A549 (cell line): Measurements from ENCODE around the gene CCDC171. TPM values are rescaled to one million over a fixed set of nuclear protein-coding genes. Genes with fewer than 3 reads are reported as not detected.
A peak's percentile ranks its signal among the peaks of the same experiment; 100 is the strongest.

Source experiments
- ATAC-seq, 2 experiments: fragments of 200-7000 bp in 1 of 2; fragments of >200 bp in 1 of 2; cut with Nextera tagmentation in 1 of 2; cut with Tn5 transposase in 1 of 2; 3 replicates each; pipeline versions ENCODE4 v1.8.0 to v1.9.1; 2018 to 2020; ENCODE audit warnings: mild to moderate bottlenecking in 1 of 2, moderate library complexity in 1 of 2
- CTCF ChIA-PET: fragments of 300-600 bp; sonication (Branson Sonifier 250); formaldehyde crosslinking; extraction: SDS; loops from one replicate; lab custom pipeline; 2021; ENCODE audit warnings: antibody characterized with exemption, inconsistent platforms; lab: Yijun Ruan, JAX
- POLR2A ChIA-PET: fragments of 350-600 bp; formaldehyde crosslinking; extraction: SDS; loops from one replicate; lab custom pipeline; 2021; ENCODE audit warnings: antibody characterized with exemption, inconsistent platforms; lab: Yijun Ruan, JAX
- DNase-seq, 2 experiments: peaks; one replicate each; pipeline versions ENCODE4 v3.0.0 to v3.0.0-alpha.2; 2011 to 2016; ENCODE audit warnings: low read depth in 1 of 2, low spot score in 1 of 2
- FAIRE-seq: peaks from 2 replicates; lab custom pipeline; 2011; peaks lifted over from hg19 to GRCh38; lab: Jason Lieb, UNC
- H3K27ac ChIP-seq, 2 experiments: fragments of >200 bp; sonication (Bioruptor Twin); formaldehyde crosslinking; 3 replicates each; pipeline ENCODE4 v1.5.1; 2016 to 2017
- H3K4me1 ChIP-seq: fragments of >200 bp; sonication (Bioruptor Twin); formaldehyde crosslinking; 3 replicates; pipeline ENCODE4 v1.6.1; 2016
- H3K4me2 ChIP-seq: fragments of >200 bp; sonication (Bioruptor Twin); formaldehyde crosslinking; 3 replicates; pipeline ENCODE4 v1.6.1; 2016
- H3K4me3 ChIP-seq: fragments of >200 bp; sonication (Bioruptor Twin); formaldehyde crosslinking; 3 replicates; pipeline ENCODE4 v1.5.1; 2016
- H3K9me3 ChIP-seq: fragments of >200 bp; sonication (Bioruptor Twin); formaldehyde crosslinking; 3 replicates; pipeline ENCODE4 v1.6.1; 2016
- BHLHE40 ChIP-seq: IDR thresholded peaks from 2 replicates; pipeline ENCODE4 v1.6.1; 2012; ENCODE audit warnings: low read depth, low read length, inconsistent platforms
- CBX8 ChIP-seq: fragments of 200-600 bp; sonication (generic); IDR thresholded peaks from 2 replicates; pipeline ENCODE4 v1.6.1; 2016
- CHD2 ChIP-seq: fragments of 150-350 bp; IDR thresholded peaks from 2 replicates; pipeline ENCODE4 v1.6.1; 2014; ENCODE audit warnings: low read length; ENCODE audit not compliant: partially characterized antibody
- CHD4 ChIP-seq: fragments of 200-600 bp; sonication (generic); IDR thresholded peaks from 2 replicates; pipeline ENCODE4 v1.6.1; 2016; ENCODE audit warnings: antibody characterized with exemption, mild to moderate bottlenecking, borderline replicate concordance
- CTCF ChIP-seq: fragments of >200 bp; sonication (Bioruptor Twin); formaldehyde crosslinking; IDR thresholded peaks from 3 replicates; pipeline ENCODE4 v1.5.1; 2016
- E2F6 ChIP-seq: IDR thresholded peaks from 2 replicates; pipeline ENCODE4 v1.6.1; 2012; ENCODE audit warnings: low read depth, borderline replicate concordance
- FOSB ChIP-seq: fragments of 250-450 bp; sonication (Bioruptor Pico); IDR thresholded peaks from 2 replicates; pipeline ENCODE4 v1.5.0; 2020; ENCODE audit warnings: mild to moderate bottlenecking, moderate library complexity
- FOXS1 ChIP-seq: fragments of 250-450 bp; sonication (Bioruptor Pico); IDR thresholded peaks from 2 replicates; pipeline ENCODE4 v1.5.0; 2020; ENCODE audit warnings: mild to moderate bottlenecking, moderate library complexity
- HES2 ChIP-seq: fragments of >200 bp; sonication (Bioruptor Twin); formaldehyde crosslinking; IDR thresholded peaks from 2 replicates; pipeline ENCODE4 v1.6.1; 2016
- HOXA7 ChIP-seq: fragments of 250-450 bp; sonication (Bioruptor Pico); IDR thresholded peaks from 2 replicates; pipeline ENCODE4 v1.5.0; 2020; ENCODE audit warnings: mild to moderate bottlenecking, moderate library complexity
- HOXB5 ChIP-seq: fragments of 250-450 bp; sonication (Bioruptor Pico); IDR thresholded peaks from 2 replicates; pipeline ENCODE4 v1.5.0; 2020; ENCODE audit warnings: mild to moderate bottlenecking, moderate library complexity
- JUN ChIP-seq, 2 experiments: fragments of >200 bp; sonication (Bioruptor Twin); formaldehyde crosslinking; IDR thresholded peaks; 2 replicates in 1 of 2; 3 replicates in 1 of 2; pipeline ENCODE4 v1.6.1; 2016 to 2017
- MAFK ChIP-seq: fragments of 450-650 bp; IDR thresholded peaks from 2 replicates; pipeline ENCODE4 v1.6.1; 2014; ENCODE audit not compliant: partially characterized antibody
- MAX ChIP-seq: IDR thresholded peaks from 2 replicates; pipeline ENCODE4 v1.6.1; 2012
- PBX3 ChIP-seq: IDR thresholded peaks from 2 replicates; pipeline ENCODE4 v1.6.1; 2012
- POLR2A ChIP-seq: IDR thresholded peaks from 2 replicates; pipeline ENCODE4 v1.6.1; 2012; ENCODE audit warnings: mild to moderate bottlenecking, low read length
- RAD21 ChIP-seq, 2 experiments: fragments of >200 bp in 1 of 2; sonication (Bioruptor Twin) in 1 of 2; formaldehyde crosslinking in 1 of 2; IDR thresholded peaks in 1 of 2; conservative IDR thresholded peaks in 1 of 2; 2 replicates in 1 of 2; 3 replicates in 1 of 2; pipeline ENCODE4 v1.6.1; 2012 to 2018; ENCODE audit warnings: inconsistent platforms in 1 of 2
- REST ChIP-seq: fragments of 200-600 bp; sonication (generic); IDR thresholded peaks from 2 replicates; pipeline ENCODE4 v1.6.1; 2016; ENCODE audit warnings: antibody characterized with exemption, mild to moderate bottlenecking, moderate library complexity
- SMC3 ChIP-seq: fragments of >200 bp; sonication (Bioruptor Twin); formaldehyde crosslinking; IDR thresholded peaks from 3 replicates; pipeline ENCODE4 v1.6.1; 2018; ENCODE audit warnings: inconsistent platforms
- TFCP2L1 ChIP-seq: fragments of 250-450 bp; sonication (Bioruptor Pico); IDR thresholded peaks from 2 replicates; pipeline ENCODE4 v1.5.0; 2021; ENCODE audit warnings: mild to moderate bottlenecking
- TP53 ChIP-seq: fragments of 250-450 bp; sonication (Bioruptor Pico); IDR thresholded peaks from 2 replicates; pipeline ENCODE4 v1.5.0; 2021; ENCODE audit warnings: mild to moderate bottlenecking, moderate library complexity
- ZC3H11A ChIP-seq: fragments of 450-650 bp; IDR thresholded peaks from 2 replicates; pipeline ENCODE4 v1.6.1; 2014; ENCODE audit warnings: antibody characterized with exemption, mild to moderate bottlenecking
- ZFP36 ChIP-seq: fragments of 450-650 bp; IDR thresholded peaks from 2 replicates; pipeline ENCODE4 v1.6.1; 2014; ENCODE audit warnings: borderline replicate concordance; ENCODE audit not compliant: partially characterized antibody
- ZNF302 ChIP-seq: fragments of 250-450 bp; sonication (Bioruptor Pico); IDR thresholded peaks from 2 replicates; pipeline ENCODE4 v1.9.0; 2021; ENCODE audit warnings: inconsistent platforms, mild to moderate bottlenecking, moderate library complexity
- ZSCAN20 ChIP-seq: fragments of 250-450 bp; sonication (Bioruptor Pico); IDR thresholded peaks from 2 replicates; pipeline ENCODE4 v1.8.0; 2022; ENCODE audit warnings: mild to moderate bottlenecking, moderate library complexity
- WGBS: methylation state at CpG from one replicate; pipeline ENCODE4 v1.1.6; 2017; ENCODE audit errors: missing lambda C conversion rate; 5-methylcytosine and 5-hydroxymethylcytosine counted together
- polyA plus RNA-seq, 4 experiments: library from polyadenylated mRNA; depleted of rRNA in 3 of 4; stranded (reverse); fragments of >200 nt; fragmentation: RNase III in 1 of 4; extraction: RNeasy Plus Mini Kit Qiagen cat#74134 plus additional on column Dnase treatment in 1 of 4; gene quantifications; 2 replicates in 3 of 4; 3 replicates in 1 of 4; pipeline ENCODE4 v1.2.3, GENCODE V29; 2011 to 2017

Gene CCDC171
- polyA plus RNA-seq, 2 of the 4 experiments (the other 2 are of a cell fraction) = 0.88 to 1.3 TPM

GRCh38 chr9:15641291-15641690, 88.4 kb downstream of the CCDC171 start:
- Histone ChIP-seq H3K9me3 (0 out of 3 replicates have a peak, but pooled peaks cover 4% of the 10 kb centered on the region), H3K4me1 (no peaks in the 10 kb centered on the region), H3K4me2 (no peak overlapping the region), H3K4me3 (no peak overlapping the region), H3K27ac (no peak overlapping the region)
- no peak for DNase-seq
- ATAC-seq = no peak
- TF ChIP-seq TFCP2L1 = no peak
- TF ChIP-seq E2F6 = no peak
- no peak for TF ChIP-seq ZC3H11A
- no peak for TF ChIP-seq ZNF302 (CRISPR knock-in tag)
- no peak for TF ChIP-seq ZFP36
- TF ChIP-seq PBX3 = no peak
- no peak for TF ChIP-seq CBX8
- TF ChIP-seq HOXA7 = no peak
- TF ChIP-seq CHD2 = no peak
- no peak for TF ChIP-seq HOXB5 (CRISPR knock-in tag)
- TF ChIP-seq REST = no peak
- TF ChIP-seq TP53 (CRISPR knock-in tag) = no peak
- TF ChIP-seq JUN (IDR thresholded peaks at IDR 0.05) = no peak
- TF ChIP-seq FOSB (CRISPR knock-in tag) = no peak
- TF ChIP-seq CHD4 = no peak
- TF ChIP-seq HES2 = no peak
- no peak for TF ChIP-seq FOXS1 (CRISPR knock-in tag)
- TF ChIP-seq BHLHE40 = no peak
- no peak for TF ChIP-seq POLR2A
- WGBS = 85% methylated on average over 1 of the region's 1 CpG
- FAIRE-seq = no peak
- ChIA-PET CTCF (interaction anchor here (0.7 to 1.4 kb wide), 3 partner anchors 157 to 370 kb away, joined by 3 read pairs; no protein-coding TSS in a partner anchor), POLR2A (no interaction called here)

- Histone ChIP-seq H3K27ac (no peak overlapping the region), H3K4me1 (no peaks in the 10 kb centered on the region), H3K9me3 (0 out of 3 replicates have a peak, but pooled peaks cover 4% of the 10 kb centered on the region), H3K4me3 (no peak overlapping the region), H3K4me2 (no peak overlapping the region)
- TF ChIP-seq BHLHE40 = no peak
- TF ChIP-seq MAX = no peak
- peak; percentile 27; the same call in 1 of the 3 replicates for TF ChIP-seq SMC3
- no peak for TF ChIP-seq ZSCAN20
- peak; percentile 60 for TF ChIP-seq CTCF
- TF ChIP-seq MAFK = no peak
- peak; percentile 53 to 57 for TF ChIP-seq RAD21 (conservative IDR thresholded peaks at IDR 0.05 in 1 of 2, IDR thresholded peaks at IDR 0.05 in 1 of 2)
- ATAC-seq = no peak
- peak; percentile 23 for FAIRE-seq
- DNase-seq = peak; percentile 26 to 47
- 12% methylated on average over 2 of the region's 2 CpGs for WGBS
- ChIA-PET POLR2A (no interaction called here), CTCF (interaction anchor here (1.0 to 1.4 kb wide), 2 partner anchors 158 to 371 kb away, joined by 3 read pairs; no protein-coding TSS in a partner anchor)
These were observed 89.6 kb downstream of the CCDC171 start for GRCh38 chr9:15642369-15642962.
